Activated CD4-positive, alpha-beta T cell treated with anti-CD3 and anti-CD28 coated beads, Interleukin-2, amount 50 U/mL, for 16 hours (primary cell): ENCODE results near the gene PTGES.
"Not testable (repeated sequence)": the region's sequence is repeated elsewhere in the genome, so short reads cannot be mapped to it uniquely, and the experiment has no call there.

ENCODE experiments used
- DNase-seq: peaks from one replicate; pipeline ENCODE4 v3.0.0-alpha.2; 2020

PTGES gene

GRCh38 chr9:129769669-129770068, 16.8 kb upstream of the PTGES start:
- no peak for DNase-seq

DNA sequence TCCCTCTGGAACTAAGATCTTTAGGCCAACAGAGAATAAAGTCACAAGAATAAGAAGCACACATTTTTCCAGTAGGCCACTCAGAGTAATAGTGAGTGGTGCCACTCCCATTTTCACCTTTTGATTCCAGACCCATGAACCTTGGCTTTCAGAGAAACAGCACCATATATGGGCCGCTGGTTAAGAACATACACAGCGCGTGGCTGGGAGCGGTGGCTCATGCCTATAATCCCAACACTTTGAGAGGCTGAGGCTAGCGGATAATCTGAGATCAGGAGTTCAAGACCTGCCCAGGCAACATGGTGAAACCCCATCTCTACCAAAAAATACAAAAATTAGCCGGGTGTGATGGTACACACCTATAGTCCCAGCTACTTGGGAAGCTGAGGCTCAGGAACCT, 15.6 kb upstream of the PTGES start:
- no peak for DNase-seq

DNA sequence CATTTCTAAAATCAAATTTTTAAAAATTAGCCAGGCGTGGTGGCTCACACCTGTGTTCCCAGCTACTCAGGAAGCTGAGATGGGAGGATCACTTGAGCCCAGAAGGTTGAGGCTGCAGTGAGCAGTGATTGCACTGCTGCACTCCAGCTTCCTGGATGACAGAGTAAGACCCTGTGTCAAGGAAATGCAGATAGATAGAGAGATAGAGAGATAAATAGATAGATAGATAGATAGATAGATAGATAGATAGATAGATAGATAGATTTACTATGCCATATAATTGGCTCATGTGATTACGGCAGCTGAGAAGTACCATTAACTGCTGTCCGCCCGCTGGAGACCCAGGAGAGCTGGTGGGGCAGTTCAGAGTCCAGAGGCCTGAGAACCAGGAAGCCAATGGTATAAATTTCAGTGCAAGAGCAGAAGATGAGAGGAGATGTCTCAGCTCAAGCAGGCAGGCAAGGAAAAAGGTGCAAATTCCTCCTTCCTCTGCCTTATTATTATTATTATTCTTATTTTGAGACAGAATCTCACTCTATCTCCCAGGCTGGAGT, 13.0 kb upstream of the PTGES start:
- DNase-seq = no peak

DNA sequence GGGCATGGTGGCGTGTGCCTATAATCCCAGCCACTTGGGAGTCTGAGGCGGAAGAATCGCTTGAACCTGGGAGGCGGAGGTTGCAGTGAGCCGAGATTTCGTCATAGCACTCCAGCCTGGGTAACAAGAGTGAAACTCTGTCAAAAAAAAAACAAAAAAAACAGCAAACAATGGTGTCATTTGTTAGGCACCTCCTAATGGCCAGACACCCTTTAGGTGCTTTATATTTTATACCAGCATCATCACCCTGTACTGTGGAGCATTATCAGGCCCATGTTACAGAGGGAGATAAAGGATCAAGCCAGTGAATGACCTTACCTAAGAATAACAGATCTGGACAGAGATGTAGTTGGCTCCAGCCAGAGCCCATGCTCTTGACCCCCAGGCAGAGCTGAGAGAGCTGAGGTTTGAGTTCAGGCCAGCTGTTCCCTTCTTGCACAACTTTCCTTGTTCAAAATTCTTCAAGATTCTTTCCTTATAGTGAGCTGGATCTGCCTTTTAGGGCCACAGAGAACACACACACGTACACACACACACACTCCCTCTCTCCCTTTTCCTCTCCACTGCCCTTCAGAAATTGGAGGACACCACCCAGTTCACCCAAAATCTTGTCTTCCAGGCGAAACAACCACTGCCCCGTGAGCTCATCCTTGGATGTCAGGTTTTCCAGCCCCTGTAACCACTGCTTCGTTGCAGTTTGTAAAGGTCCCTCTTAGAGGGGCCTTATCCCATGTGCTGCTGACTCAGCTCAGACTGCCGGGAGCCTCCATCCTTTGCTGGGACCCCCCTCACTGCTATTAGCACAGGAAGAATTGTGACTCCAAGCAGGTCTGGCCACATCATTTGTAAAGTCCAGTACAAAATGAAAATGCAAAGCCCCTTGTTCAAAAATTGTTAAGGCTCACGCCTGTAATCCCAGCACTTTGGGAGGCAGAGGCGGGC, 10.4 kb upstream of the PTGES start:
- no peak for DNase-seq

DNA sequence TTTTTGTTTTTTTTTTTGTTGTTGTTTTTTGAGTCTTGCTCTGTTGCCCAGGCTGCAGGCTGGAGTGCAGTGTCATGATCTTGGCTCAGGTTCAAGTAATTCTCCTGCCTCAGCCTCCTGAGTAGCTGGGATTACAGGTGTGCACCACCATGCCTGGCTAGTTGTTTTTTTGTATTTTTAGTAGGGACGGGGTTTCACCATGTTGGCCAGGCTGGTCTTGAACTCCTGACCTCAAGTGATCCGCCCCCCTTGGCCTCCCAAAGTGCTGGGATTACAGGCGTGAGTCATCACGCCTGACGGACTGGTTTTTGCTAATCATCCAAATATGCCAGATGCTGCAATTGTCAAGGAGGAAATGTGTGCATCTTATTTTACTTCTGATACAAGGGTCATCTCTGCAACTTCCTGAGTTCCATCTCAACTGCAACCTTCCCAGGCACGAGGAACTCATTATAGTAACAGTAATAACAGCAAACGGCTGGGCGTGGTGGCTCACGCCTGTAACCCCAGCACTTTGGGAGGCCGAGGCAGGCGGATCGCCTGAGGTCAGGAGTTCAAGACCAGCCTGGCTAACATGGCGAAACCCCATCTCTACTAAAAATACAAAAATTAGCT, 9.6 kb upstream of the PTGES start:
- DNase-seq = not testable (repeated sequence)

GRCh38 chr9:129761901-129762369, 9.1 kb upstream of the PTGES start:
- no peak for DNase-seq

DNA sequence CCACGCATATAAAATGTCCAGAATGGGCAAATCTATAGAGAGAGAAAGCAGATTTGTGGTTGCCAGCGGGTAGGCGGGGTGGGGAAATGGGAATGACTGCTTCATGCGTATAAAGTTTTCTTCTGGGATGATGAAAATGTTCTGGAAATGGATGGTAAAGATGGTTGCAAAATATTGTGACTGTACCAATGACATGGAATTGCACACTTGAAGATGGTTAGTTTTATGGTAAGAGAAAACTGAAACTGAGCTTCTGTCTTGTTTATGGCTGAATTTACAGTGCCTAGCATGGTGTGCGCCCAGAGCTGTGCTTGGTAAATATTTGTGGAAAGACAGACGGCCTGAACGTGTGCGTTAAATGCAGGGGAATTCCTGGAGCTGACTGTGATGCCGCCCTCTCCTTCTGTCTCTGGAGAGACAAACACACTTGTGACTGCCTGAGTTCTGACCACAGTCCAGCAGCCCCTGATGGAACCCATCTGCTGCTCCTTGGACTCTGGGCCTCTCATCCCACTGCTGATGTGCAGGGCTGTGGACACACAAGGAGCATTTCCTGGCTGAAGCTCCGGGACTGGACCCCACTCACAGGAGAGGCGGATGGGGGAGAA, 8.6 kb upstream of the PTGES start:
- DNase-seq = no peak

DNA sequence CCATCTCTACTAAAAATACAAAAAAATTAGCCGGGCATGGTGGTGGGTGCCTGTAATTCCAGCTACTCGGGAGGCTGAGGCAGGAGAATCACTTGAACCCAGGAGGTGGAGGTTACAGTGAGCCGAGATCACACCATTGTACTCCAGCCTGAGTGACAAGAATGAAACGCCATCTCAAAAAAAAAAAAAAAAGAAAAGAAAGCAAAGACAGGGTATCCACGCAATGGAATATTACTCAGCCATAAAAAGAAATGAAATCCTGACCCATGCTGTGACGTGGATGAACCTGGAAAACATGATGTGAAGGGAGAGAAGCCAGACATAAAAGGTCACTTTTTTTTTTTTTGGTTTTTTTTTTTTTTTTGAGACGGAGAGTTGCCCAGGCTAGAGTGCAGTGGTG, 7.9 kb upstream of the PTGES start:
- not testable (repeated sequence) for DNase-seq

DNA sequence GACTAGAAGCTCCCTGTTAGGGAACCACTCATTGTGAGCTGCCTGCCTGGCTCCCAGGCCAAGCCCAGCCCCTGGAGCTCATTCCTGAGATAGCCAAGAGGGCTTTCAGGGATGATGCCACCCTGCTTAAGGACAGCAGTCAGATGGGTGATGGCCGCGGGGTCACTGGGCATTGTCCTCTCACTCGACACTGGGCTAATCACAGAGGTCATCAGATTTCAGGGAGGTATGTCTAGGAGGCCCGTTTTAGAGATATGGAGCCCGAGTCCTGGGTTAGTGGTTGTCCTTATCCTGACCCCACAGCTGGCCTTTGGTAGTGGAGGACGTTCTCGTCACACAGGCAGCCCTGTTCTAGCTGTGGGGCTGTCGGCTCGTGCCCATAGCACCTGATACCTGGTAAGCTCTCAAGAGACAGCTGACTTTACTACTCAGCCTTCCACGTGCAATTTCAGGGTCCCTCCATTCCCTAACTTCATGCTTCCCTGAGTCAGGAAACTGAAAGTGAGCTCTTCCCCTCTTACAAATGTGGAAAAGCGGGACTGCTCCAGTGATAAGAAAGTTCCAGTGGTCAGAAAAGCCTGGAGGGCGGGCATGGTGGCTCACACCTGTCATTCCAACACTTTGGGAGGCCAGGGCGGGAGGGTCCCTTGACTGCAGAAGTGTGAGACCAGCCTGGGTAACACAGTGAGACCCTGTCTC, 7.1 kb upstream of the PTGES start:
- no peak for DNase-seq

DNA sequence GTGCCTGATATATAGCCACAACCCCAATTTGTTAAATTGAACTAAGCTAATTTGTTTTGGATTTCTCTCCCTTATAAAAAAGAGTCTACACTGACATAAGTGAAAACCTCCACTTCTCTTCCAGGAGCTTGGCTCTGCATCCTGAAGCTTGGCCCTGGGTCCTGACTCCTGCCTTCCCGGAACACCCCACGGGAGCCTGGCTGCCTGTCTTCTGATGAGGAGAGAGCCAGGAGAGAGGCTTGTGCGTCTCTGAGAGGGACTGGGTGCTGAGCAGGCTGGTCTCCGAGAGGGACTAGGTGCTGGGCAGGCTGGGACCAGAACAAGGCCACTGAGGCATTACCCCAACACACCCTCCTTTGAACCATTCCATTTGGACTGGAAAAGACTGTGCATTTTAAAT, 6.5 kb upstream of the PTGES start:
- no peak for DNase-seq

- DNase-seq = no peak
These were observed 4.2 kb upstream of the PTGES start for GRCh38 chr9:129757045-129757444.

DNA sequence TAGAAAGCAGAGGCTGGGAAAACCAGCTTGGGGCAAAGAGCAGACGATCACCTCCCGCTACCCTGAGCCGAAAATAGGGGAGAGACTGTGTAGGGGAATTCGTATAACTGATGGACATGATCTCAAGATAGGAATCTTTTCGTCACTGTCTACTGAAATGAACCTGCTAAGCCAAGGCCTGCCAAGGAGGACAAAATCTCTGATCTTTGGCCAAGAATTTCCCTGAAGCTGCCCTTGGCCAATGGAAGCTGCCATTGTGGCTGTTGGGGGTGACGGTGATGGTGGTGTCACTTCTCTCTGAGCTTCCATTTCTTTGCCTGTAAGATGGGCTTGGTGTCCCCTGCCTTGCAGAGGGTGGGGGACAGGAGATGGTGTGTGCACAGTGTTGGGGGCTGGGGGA, 3.3 kb upstream of the PTGES start:
- DNase-seq = no peak

GRCh38 chr9:129755151-129755550, 2.3 kb upstream of the PTGES start:
- no peak for DNase-seq

GRCh38 chr9:129751841-129752801, 721 bp downstream of the PTGES start:
- DNase-seq = no peak

- no peak for DNase-seq
These were observed 2.7 kb downstream of the PTGES start for GRCh38 chr9:129750013-129750638.

DNA sequence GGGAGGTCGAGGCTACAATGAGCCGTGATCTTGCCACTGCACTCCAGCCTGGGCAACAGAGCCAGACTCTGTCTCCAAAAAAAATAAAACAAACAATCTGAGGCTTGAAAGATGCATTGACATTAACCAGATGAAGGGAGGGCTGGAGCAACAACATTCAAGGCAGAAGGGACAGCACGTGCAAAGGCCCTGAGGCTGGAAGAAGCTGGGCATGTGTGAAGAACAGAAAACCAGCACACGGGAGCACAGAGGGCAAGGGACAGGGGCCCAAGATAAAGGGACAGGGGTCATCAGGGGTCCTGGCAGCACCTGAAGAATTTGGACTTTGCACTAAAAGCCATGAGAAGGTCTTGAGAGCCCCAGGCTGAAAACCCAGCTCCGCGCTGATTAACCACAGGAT, 3.3 kb downstream of the PTGES start:
- DNase-seq = no peak

GRCh38 chr9:129749052-129749451, 3.8 kb downstream of the PTGES start:
- not testable (repeated sequence) for DNase-seq

DNA sequence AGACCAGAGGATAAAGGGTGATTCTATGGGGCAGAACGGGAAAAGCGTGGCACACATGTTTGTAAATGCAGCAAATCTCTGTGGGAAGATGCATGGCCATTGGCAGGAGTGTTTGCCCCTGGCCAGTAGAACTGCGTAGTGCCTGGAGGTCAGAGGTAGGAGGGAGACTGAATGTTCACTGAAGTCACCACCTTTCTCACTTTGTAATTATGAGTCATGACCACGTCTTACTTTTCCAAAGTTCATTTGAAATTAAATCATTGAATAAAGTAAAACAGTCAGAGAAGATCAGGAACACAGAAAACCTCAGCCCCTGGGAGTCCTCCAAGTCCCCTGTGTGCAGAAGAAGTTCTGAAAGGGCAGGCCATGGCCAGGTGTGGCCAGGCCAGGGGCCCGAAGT, 4.6 kb downstream of the PTGES start:
- DNase-seq = no peak

- no peak for DNase-seq
These were observed 6.6 kb downstream of the PTGES start for GRCh38 chr9:129746092-129746777.

GRCh38 chr9:129745200-129745599, 7.6 kb downstream of the PTGES start:
- DNase-seq = no peak
